HepG2 (cell line): Measurements from ENCODE around the gene TCOF1. TPM values are rescaled to one million over a fixed set of nuclear protein-coding genes. Genes with fewer than 3 reads are reported as not detected.
A peak's percentile ranks its signal among the peaks of the same experiment; 100 is the strongest.

Experiments used
- DNMT3B ChIP-seq: conservative IDR thresholded peaks from 2 replicates; pipeline ENCODE4 v1.6.1; 2016; ENCODE audit warnings: missing biosample characterization, control low read depth
- HNRNPK ChIP-seq: fragments of 200-400 bp; formaldehyde crosslinking; IDR thresholded peaks from 2 replicates; pipeline ENCODE4 v1.6.1; 2018; ENCODE audit warnings: low read length, low read depth, moderate library complexity, mild to moderate bottlenecking; ENCODE audit not compliant: poor library complexity, severe bottlenecking
- NR1H2 ChIP-seq: sonication (generic); formaldehyde crosslinking; IDR thresholded peaks from 2 replicates; pipeline ENCODE4 v1.8.1; 2022; ENCODE audit warnings: low read depth, missing genetic modification reagents, borderline replicate concordance
- PAX8 ChIP-seq: sonication (generic); formaldehyde crosslinking; IDR thresholded peaks from 2 replicates; pipeline ENCODE4 v1.8.0; 2022; ENCODE audit warnings: mild to moderate bottlenecking, missing genetic modification reagents, borderline replicate concordance
- SATB2 ChIP-seq: sonication (generic); formaldehyde crosslinking; IDR thresholded peaks from 2 replicates; pipeline ENCODE4 v1.5.0; 2020; ENCODE audit warnings: missing genetic modification reagents
- SIX1 ChIP-seq: sonication (generic); formaldehyde crosslinking; IDR thresholded peaks from 2 replicates; pipeline ENCODE4 v1.4.0; 2020; ENCODE audit warnings: missing genetic modification reagents, borderline replicate concordance
- XBP1 ChIP-seq: sonication (generic); formaldehyde crosslinking; IDR thresholded peaks from 2 replicates; pipeline ENCODE4 v1.5.0; 2020; ENCODE audit warnings: missing genetic modification reagents
- ZBTB42 ChIP-seq: sonication (generic); formaldehyde crosslinking; IDR thresholded peaks from 2 replicates; pipeline ENCODE4 v1.5.0; 2020; ENCODE audit warnings: mild to moderate bottlenecking, missing genetic modification reagents
- ZFAT ChIP-seq: sonication (generic); formaldehyde crosslinking; conservative IDR thresholded peaks from 2 replicates; pipeline ENCODE4 v1.8.1; 2023; ENCODE audit warnings: missing genetic modification reagents, inconsistent platforms
- ZNF136 ChIP-seq: sonication (generic); formaldehyde crosslinking; IDR thresholded peaks from 2 replicates; pipeline ENCODE4 v1.8.1; 2022; ENCODE audit warnings: low read depth, mild to moderate bottlenecking, moderate library complexity, missing genetic modification reagents
- ZNF263 ChIP-seq: sonication (generic); formaldehyde crosslinking; IDR thresholded peaks from 2 replicates; pipeline ENCODE4 v1.4.0; 2020; ENCODE audit warnings: missing genetic modification reagents
- ZNF563 ChIP-seq: sonication (generic); formaldehyde crosslinking; IDR thresholded peaks from 2 replicates; pipeline ENCODE4 v1.8.0; 2022; ENCODE audit warnings: mild to moderate bottlenecking, moderate library complexity, missing genetic modification reagents
- polyA plus RNA-seq, 8 experiments: library from polyadenylated mRNA; depleted of rRNA in 3 of 8; stranded (reverse) in 7 of 8; unstranded in 1 of 8; fragments of >200 nt; fragmentation: Illumina TruSeq in 4 of 8; extraction: Trizol in 4 of 8; gene quantifications; 2 replicates each; pipeline versions ENCODE4 v1.2.1 to v1.2.3, GENCODE V29; 2011 to 2016; ENCODE audit warnings: low read depth in 4 of 8, missing spikeins in 1 of 8, mixed read lengths in 1 of 8; ENCODE audit not compliant: insufficient read depth in 1 of 8
- total RNA-seq, 5 experiments: library from RNA; depleted of rRNA; stranded (reverse); fragments of >200 nt; fragmentation: Illumina TruSeq; extraction: Trizol; gene quantifications; 2 replicates each; pipeline ENCODE4 v1.2.3, GENCODE V29; 2016; ENCODE audit warnings: low read depth in 1 of 5
- TF ChIP-seq, protein P1 (sequence below): fragments of 450-650 bp; IDR thresholded peaks from 2 replicates; pipeline ENCODE4 v1.6.1; 2017
- TF ChIP-seq, protein P2 (sequence below): IDR thresholded peaks from 2 replicates; pipeline ENCODE4 v1.6.1; 2016; ENCODE audit warnings: low read depth, borderline replicate concordance
- TF ChIP-seq, protein P3 (sequence below): sonication (generic); formaldehyde crosslinking; IDR thresholded peaks from 2 replicates; pipeline ENCODE4 v1.4.0; 2020; ENCODE audit warnings: low read depth, mild to moderate bottlenecking, missing genetic modification reagents
- TF ChIP-seq, protein P4 (sequence below): sonication (generic); formaldehyde crosslinking; IDR thresholded peaks from 2 replicates; pipeline ENCODE4 v1.4.0; 2020; ENCODE audit warnings: missing genetic modification reagents
- TF ChIP-seq, protein P5 (sequence below): sonication (generic); formaldehyde crosslinking; IDR thresholded peaks from 2 replicates; pipeline ENCODE4 v1.5.1; 2020; ENCODE audit warnings: mild to moderate bottlenecking, missing genetic modification reagents, moderate library complexity
- TF ChIP-seq, protein P6 (sequence below): sonication (generic); formaldehyde crosslinking; IDR thresholded peaks from 2 replicates; pipeline ENCODE4 v1.9.0; 2021; ENCODE audit warnings: missing genetic modification reagents, mild to moderate bottlenecking, borderline replicate concordance

TCOF1 gene
- total and polyA plus RNA-seq, 2 of the 13 experiments (the other 11 are each of a cell fraction or from before 2014, with no cell fraction given) = 10.1 to 41.6 TPM

DNA sequence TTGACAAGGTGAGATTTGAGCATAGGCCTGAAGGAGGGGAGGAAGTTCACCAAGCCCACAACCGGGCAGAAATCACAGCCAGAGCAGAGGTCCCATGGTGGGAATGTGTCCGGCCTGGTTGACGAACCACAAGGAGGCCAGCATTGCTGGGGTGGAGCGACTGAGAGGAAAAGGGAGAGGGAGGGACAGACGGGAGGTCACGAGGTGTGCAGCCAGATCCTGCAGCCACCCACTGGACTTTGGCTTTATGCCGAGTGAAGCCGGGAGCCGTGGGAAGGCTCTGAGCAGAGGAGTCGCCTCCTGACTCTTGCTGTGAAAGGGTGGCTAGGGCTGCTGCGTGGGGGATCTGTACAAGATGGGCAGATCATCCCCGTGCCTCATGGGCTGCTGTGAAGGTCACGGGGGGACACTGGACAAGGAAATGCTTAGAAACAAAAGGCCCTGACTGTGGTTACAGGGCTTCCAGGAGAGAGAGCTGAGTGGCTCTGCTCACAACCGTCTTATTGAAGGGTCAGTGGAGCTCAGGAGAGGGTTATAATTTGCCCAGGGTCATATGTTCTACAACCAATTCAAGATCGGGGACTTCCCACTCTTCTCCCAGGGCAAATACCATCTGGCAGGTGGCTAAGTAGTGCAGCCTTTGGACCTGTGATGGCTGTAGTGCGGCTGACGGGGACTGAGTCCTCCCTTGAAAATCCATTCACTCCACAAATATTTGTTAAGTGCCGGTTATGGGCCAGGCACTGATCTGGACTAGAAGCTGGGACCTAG lies 70.8 kb downstream of the TCOF1 start (continued):
- TF ChIP-seq, protein P1, sequence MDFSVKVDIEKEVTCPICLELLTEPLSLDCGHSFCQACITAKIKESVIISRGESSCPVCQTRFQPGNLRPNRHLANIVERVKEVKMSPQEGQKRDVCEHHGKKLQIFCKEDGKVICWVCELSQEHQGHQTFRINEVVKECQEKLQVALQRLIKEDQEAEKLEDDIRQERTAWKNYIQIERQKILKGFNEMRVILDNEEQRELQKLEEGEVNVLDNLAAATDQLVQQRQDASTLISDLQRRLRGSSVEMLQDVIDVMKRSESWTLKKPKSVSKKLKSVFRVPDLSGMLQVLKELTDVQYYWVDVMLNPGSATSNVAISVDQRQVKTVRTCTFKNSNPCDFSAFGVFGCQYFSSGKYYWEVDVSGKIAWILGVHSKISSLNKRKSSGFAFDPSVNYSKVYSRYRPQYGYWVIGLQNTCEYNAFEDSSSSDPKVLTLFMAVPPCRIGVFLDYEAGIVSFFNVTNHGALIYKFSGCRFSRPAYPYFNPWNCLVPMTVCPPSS = no peak
- TF ChIP-seq NR1H2 (no peak), ZNF136 (CRISPR knock-in tag) (no peak), SATB2 (CRISPR knock-in tag) (no peak), XBP1 (no peak), ZBTB42 (no peak), HNRNPK (no peak), ZNF263 (CRISPR knock-in tag) (peak; percentile 98), SIX1 (CRISPR knock-in tag) (no peak), DNMT3B (no peak), ZFAT (CRISPR knock-in tag) (no peak), ZNF563 (CRISPR knock-in tag) (no peak), PAX8 (no peak)
- TF ChIP-seq, protein P2, sequence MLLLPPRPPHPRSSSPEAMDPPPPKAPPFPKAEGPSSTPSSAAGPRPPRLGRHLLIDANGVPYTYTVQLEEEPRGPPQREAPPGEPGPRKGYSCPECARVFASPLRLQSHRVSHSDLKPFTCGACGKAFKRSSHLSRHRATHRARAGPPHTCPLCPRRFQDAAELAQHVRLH = no peak
- TF ChIP-seq, protein P3, sequence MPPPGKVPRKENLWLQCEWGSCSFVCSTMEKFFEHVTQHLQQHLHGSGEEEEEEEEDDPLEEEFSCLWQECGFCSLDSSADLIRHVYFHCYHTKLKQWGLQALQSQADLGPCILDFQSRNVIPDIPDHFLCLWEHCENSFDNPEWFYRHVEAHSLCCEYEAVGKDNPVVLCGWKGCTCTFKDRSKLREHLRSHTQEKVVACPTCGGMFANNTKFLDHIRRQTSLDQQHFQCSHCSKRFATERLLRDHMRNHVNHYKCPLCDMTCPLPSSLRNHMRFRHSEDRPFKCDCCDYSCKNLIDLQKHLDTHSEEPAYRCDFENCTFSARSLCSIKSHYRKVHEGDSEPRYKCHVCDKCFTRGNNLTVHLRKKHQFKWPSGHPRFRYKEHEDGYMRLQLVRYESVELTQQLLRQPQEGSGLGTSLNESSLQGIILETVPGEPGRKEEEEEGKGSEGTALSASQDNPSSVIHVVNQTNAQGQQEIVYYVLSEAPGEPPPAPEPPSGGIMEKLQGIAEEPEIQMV (CRISPR knock-in tag) = no peak
- TF ChIP-seq, protein P4, sequence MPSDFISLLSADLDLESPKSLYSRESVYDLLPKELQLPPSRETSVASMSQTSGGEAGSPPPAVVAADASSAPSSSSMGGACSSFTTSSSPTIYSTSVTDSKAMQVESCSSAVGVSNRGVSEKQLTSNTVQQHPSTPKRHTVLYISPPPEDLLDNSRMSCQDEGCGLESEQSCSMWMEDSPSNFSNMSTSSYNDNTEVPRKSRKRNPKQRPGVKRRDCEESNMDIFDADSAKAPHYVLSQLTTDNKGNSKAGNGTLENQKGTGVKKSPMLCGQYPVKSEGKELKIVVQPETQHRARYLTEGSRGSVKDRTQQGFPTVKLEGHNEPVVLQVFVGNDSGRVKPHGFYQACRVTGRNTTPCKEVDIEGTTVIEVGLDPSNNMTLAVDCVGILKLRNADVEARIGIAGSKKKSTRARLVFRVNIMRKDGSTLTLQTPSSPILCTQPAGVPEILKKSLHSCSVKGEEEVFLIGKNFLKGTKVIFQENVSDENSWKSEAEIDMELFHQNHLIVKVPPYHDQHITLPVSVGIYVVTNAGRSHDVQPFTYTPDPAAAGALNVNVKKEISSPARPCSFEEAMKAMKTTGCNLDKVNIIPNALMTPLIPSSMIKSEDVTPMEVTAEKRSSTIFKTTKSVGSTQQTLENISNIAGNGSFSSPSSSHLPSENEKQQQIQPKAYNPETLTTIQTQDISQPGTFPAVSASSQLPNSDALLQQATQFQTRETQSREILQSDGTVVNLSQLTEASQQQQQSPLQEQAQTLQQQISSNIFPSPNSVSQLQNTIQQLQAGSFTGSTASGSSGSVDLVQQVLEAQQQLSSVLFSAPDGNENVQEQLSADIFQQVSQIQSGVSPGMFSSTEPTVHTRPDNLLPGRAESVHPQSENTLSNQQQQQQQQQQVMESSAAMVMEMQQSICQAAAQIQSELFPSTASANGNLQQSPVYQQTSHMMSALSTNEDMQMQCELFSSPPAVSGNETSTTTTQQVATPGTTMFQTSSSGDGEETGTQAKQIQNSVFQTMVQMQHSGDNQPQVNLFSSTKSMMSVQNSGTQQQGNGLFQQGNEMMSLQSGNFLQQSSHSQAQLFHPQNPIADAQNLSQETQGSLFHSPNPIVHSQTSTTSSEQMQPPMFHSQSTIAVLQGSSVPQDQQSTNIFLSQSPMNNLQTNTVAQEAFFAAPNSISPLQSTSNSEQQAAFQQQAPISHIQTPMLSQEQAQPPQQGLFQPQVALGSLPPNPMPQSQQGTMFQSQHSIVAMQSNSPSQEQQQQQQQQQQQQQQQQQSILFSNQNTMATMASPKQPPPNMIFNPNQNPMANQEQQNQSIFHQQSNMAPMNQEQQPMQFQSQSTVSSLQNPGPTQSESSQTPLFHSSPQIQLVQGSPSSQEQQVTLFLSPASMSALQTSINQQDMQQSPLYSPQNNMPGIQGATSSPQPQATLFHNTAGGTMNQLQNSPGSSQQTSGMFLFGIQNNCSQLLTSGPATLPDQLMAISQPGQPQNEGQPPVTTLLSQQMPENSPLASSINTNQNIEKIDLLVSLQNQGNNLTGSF = no peak
- TF ChIP-seq, protein P5, sequence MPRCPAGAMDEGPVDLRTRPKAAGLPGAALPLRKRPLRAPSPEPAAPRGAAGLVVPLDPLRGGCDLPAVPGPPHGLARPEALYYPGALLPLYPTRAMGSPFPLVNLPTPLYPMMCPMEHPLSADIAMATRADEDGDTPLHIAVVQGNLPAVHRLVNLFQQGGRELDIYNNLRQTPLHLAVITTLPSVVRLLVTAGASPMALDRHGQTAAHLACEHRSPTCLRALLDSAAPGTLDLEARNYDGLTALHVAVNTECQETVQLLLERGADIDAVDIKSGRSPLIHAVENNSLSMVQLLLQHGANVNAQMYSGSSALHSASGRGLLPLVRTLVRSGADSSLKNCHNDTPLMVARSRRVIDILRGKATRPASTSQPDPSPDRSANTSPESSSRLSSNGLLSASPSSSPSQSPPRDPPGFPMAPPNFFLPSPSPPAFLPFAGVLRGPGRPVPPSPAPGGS = no peak
- TF ChIP-seq, protein P6, sequence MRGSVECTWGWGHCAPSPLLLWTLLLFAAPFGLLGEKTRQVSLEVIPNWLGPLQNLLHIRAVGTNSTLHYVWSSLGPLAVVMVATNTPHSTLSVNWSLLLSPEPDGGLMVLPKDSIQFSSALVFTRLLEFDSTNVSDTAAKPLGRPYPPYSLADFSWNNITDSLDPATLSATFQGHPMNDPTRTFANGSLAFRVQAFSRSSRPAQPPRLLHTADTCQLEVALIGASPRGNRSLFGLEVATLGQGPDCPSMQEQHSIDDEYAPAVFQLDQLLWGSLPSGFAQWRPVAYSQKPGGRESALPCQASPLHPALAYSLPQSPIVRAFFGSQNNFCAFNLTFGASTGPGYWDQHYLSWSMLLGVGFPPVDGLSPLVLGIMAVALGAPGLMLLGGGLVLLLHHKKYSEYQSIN (CRISPR knock-in tag) = no peak
